NB4 (cell line): ENCODE results near the gene SP4.

Experiments used
- DNase-seq: peaks from one replicate; pipeline ENCODE4 v3.0.0; 2010; ENCODE audit warnings: low read depth
- H3K4me3 ChIP-seq: one replicate; pipeline ENCODE4 v1.5.1; 2011; ENCODE audit warnings: mild to moderate bottlenecking, low read depth, low read length, moderate library complexity
- CTCF ChIP-seq: IDR thresholded peaks from one replicate; pipeline ENCODE4 v1.5.1; 2012; ENCODE audit warnings: low read depth, low read length
- MYC ChIP-seq: IDR thresholded peaks from 2 replicates; pipeline ENCODE4 v1.6.1; 2011; ENCODE audit warnings: low read depth, low read length
- POLR2A ChIP-seq: IDR thresholded peaks from 2 replicates; pipeline ENCODE4 v1.6.1; 2011; ENCODE audit warnings: mild to moderate bottlenecking; ENCODE audit not compliant: insufficient read length; ENCODE audit errors: extremely low read depth
- TF ChIP-seq, protein P1 (sequence below): IDR thresholded peaks from 2 replicates; pipeline ENCODE4 v1.6.1; 2011; ENCODE audit warnings: low read depth, low read length

The SP4 gene

GRCh38 chr7:21472029-21472428 lies 44.1 kb downstream of the SP4 start:
- DNase-seq = no peak
- TF ChIP-seq MYC (no peak), CTCF (no peak), POLR2A (no peak)
- TF ChIP-seq, protein P1, sequence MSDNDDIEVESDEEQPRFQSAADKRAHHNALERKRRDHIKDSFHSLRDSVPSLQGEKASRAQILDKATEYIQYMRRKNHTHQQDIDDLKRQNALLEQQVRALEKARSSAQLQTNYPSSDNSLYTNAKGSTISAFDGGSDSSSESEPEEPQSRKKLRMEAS = no peak
- no peak overlapping the region for H3K4me3 ChIP-seq

DNA sequence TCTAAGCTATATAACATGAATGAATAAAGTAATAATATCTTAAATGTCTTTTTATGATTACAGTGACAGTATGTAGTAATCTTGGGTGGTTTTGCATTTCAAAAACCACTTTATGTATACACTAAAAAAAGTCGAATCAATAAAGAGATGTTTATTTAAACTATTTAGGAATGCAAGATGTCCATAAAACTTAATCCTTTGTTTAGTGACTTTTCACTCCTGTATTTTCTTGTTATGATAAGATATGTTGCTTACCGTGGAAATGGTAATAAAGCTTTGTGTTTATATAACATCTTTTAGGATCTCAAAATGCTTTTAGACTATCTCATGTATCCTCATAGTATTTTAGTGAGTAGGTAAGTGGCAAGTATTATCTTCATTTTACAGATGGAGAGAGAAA lies 48.5 kb downstream of the SP4 start:
- H3K4me3 ChIP-seq = no peak overlapping the region
- TF ChIP-seq, protein P1 = no peak
- TF ChIP-seq POLR2A (no peak), CTCF (no peak), MYC (no peak)
- no peak for DNase-seq

DNA sequence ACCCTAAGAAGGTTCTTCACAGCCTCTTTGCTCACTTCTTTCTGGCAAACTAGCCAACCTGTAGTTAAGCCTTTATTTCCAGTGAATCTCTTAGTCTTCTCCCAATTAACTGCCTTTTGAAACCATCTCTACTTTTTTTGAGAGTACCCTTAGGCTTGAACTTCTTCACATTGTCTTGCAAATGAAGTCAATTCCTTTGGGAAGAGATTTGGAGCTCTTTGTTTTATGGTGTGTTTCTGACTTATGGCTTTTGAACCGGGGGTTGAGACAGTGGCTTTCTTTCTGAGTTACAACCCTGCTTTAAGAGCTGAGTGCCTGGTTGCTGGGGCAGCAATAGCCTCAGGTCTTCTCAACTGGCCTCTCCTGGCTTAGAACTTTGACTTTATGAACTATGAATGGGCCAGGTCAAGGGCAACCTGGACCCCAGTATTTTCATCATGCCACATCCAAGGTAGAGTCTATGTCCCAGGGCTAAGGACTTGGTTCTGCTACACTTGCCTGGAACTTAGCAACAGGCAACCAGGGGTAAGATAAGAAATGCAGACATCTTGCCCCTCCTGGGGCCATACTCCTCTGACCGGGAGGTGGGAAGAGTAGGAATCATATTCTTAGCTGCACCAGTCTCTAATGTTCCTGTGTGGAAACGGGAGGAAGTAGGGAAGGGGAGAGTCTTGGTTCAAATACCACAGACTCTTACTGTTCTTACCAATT lies 53.0 kb downstream of the SP4 start:
- H3K4me3 ChIP-seq = no peak overlapping the region
- no peak for DNase-seq
- TF ChIP-seq, protein P1 = no peak
- TF ChIP-seq MYC = no peak
- no peak for TF ChIP-seq CTCF
- TF ChIP-seq POLR2A = no peak

- H3K4me3 ChIP-seq = no peak overlapping the region
- DNase-seq = no peak
- TF ChIP-seq, protein P1 = no peak
- TF ChIP-seq MYC (no peak), CTCF (no peak), POLR2A (no peak)
Measured at GRCh38 chr7:21486511-21486910, 58.6 kb downstream of the SP4 start.

- H3K4me3 ChIP-seq = no peak overlapping the region
- no peak for TF ChIP-seq MYC
- no peak for TF ChIP-seq POLR2A
- DNase-seq = no peak
Measured at GRCh38 chr7:21495731-21496130, 67.8 kb downstream of the SP4 start.

- no peak for TF ChIP-seq POLR2A
- TF ChIP-seq MYC = no peak
- TF ChIP-seq, protein P1 = no peak
- TF ChIP-seq CTCF = no peak
- DNase-seq = no peak
- no peak overlapping the region for H3K4me3 ChIP-seq
Measured at GRCh38 chr7:21497072-21497471, 69.2 kb downstream of the SP4 start.
